A549 (cell line): Measurements from ENCODE around the gene ATP8B4. TPM values are rescaled to one million over a fixed set of nuclear protein-coding genes. Genes with fewer than 3 reads are reported as not detected.

Experiments
- ATAC-seq, 2 experiments: fragments of 200-7000 bp in 1 of 2; fragments of >200 bp in 1 of 2; cut with Nextera tagmentation in 1 of 2; cut with Tn5 transposase in 1 of 2; 3 replicates each; pipeline versions ENCODE4 v1.8.0 to v1.9.1; 2018 to 2020; ENCODE audit warnings: mild to moderate bottlenecking in 1 of 2, moderate library complexity in 1 of 2
- CTCF ChIA-PET: fragments of 300-600 bp; sonication (Branson Sonifier 250); formaldehyde crosslinking; extraction: SDS; loops from one replicate; lab custom pipeline; 2021; ENCODE audit warnings: antibody characterized with exemption, inconsistent platforms; lab: Yijun Ruan, JAX
- POLR2A ChIA-PET: fragments of 350-600 bp; formaldehyde crosslinking; extraction: SDS; loops from one replicate; lab custom pipeline; 2021; ENCODE audit warnings: antibody characterized with exemption, inconsistent platforms; lab: Yijun Ruan, JAX
- DNase-seq, 2 experiments: peaks; one replicate each; pipeline versions ENCODE4 v3.0.0 to v3.0.0-alpha.2; 2011 to 2016; ENCODE audit warnings: low read depth in 1 of 2, low spot score in 1 of 2
- FAIRE-seq: peaks from 2 replicates; lab custom pipeline; 2011; peaks lifted over from hg19 to GRCh38; lab: Jason Lieb, UNC
- H3K27ac ChIP-seq, 2 experiments: fragments of >200 bp; sonication (Bioruptor Twin); formaldehyde crosslinking; 3 replicates each; pipeline ENCODE4 v1.5.1; 2016 to 2017
- H3K4me1 ChIP-seq: fragments of >200 bp; sonication (Bioruptor Twin); formaldehyde crosslinking; 3 replicates; pipeline ENCODE4 v1.6.1; 2016
- H3K4me2 ChIP-seq: fragments of >200 bp; sonication (Bioruptor Twin); formaldehyde crosslinking; 3 replicates; pipeline ENCODE4 v1.6.1; 2016
- H3K4me3 ChIP-seq: fragments of >200 bp; sonication (Bioruptor Twin); formaldehyde crosslinking; 3 replicates; pipeline ENCODE4 v1.5.1; 2016
- H3K9me3 ChIP-seq: fragments of >200 bp; sonication (Bioruptor Twin); formaldehyde crosslinking; 3 replicates; pipeline ENCODE4 v1.6.1; 2016
- BHLHE40 ChIP-seq: IDR thresholded peaks from 2 replicates; pipeline ENCODE4 v1.6.1; 2012; ENCODE audit warnings: low read depth, low read length, inconsistent platforms
- CBX2 ChIP-seq: fragments of 200-600 bp; sonication (generic); IDR thresholded peaks from 2 replicates; pipeline ENCODE4 v1.6.1; 2016; ENCODE audit warnings: low read depth, mild to moderate bottlenecking, borderline replicate concordance
- CHD2 ChIP-seq: fragments of 150-350 bp; IDR thresholded peaks from 2 replicates; pipeline ENCODE4 v1.6.1; 2014; ENCODE audit warnings: low read length; ENCODE audit not compliant: partially characterized antibody
- CTCF ChIP-seq: fragments of >200 bp; sonication (Bioruptor Twin); formaldehyde crosslinking; IDR thresholded peaks from 3 replicates; pipeline ENCODE4 v1.5.1; 2016
- EP300 ChIP-seq, 2 experiments: fragments of >200 bp; sonication (Bioruptor Twin); formaldehyde crosslinking; IDR thresholded peaks; 2 replicates in 1 of 2; 3 replicates in 1 of 2; pipeline ENCODE4 v1.6.1; 2016 to 2017
- FOSB ChIP-seq: fragments of 250-450 bp; sonication (Bioruptor Pico); IDR thresholded peaks from 2 replicates; pipeline ENCODE4 v1.5.0; 2020; ENCODE audit warnings: mild to moderate bottlenecking, moderate library complexity
- FOSL2 ChIP-seq, 2 experiments: fragments of 450-650 bp in 1 of 2; fragments of >200 bp in 1 of 2; sonication (Bioruptor Twin) in 1 of 2; formaldehyde crosslinking; IDR thresholded peaks; 2 replicates each; pipeline versions ENCODE4 v1.5.0 to v1.6.1; 2016 to 2020; ENCODE audit warnings: mild to moderate bottlenecking in 1 of 2, moderate library complexity in 1 of 2
- FOXS1 ChIP-seq: fragments of 250-450 bp; sonication (Bioruptor Pico); IDR thresholded peaks from 2 replicates; pipeline ENCODE4 v1.5.0; 2020; ENCODE audit warnings: mild to moderate bottlenecking, moderate library complexity
- HDAC2 ChIP-seq: fragments of 200-600 bp; sonication (generic); IDR thresholded peaks from 2 replicates; pipeline ENCODE4 v1.6.1; 2016
- HOXA7 ChIP-seq: fragments of 250-450 bp; sonication (Bioruptor Pico); IDR thresholded peaks from 2 replicates; pipeline ENCODE4 v1.5.0; 2020; ENCODE audit warnings: mild to moderate bottlenecking, moderate library complexity
- HOXB13 ChIP-seq: fragments of 250-450 bp; sonication (Bioruptor Pico); IDR thresholded peaks from 2 replicates; pipeline ENCODE4 v1.5.0; 2020; ENCODE audit warnings: low read depth, mild to moderate bottlenecking, moderate library complexity
- JUNB ChIP-seq: fragments of >200 bp; sonication (Bioruptor Twin); formaldehyde crosslinking; IDR thresholded peaks from 2 replicates; pipeline ENCODE4 v1.6.1; 2016
- KDM5A ChIP-seq: fragments of 200-600 bp; sonication (generic); IDR thresholded peaks from 2 replicates; pipeline ENCODE4 v1.6.1; 2016; ENCODE audit warnings: antibody characterized with exemption, mild to moderate bottlenecking
- NR3C1 ChIP-seq: fragments of >200 bp; sonication (Bioruptor Twin); formaldehyde crosslinking; IDR thresholded peaks from 3 replicates; pipeline ENCODE4 v1.6.1; 2017
- POLR2A ChIP-seq: IDR thresholded peaks from 2 replicates; pipeline ENCODE4 v1.6.1; 2012; ENCODE audit warnings: mild to moderate bottlenecking, low read length
- TFCP2L1 ChIP-seq: fragments of 250-450 bp; sonication (Bioruptor Pico); IDR thresholded peaks from 2 replicates; pipeline ENCODE4 v1.5.0; 2021; ENCODE audit warnings: mild to moderate bottlenecking
- USF2 ChIP-seq: fragments of 450-650 bp; IDR thresholded peaks from 2 replicates; pipeline ENCODE4 v1.6.1; 2014; ENCODE audit warnings: antibody characterized with exemption
- ZC3H11A ChIP-seq: fragments of 450-650 bp; IDR thresholded peaks from 2 replicates; pipeline ENCODE4 v1.6.1; 2014; ENCODE audit warnings: antibody characterized with exemption, mild to moderate bottlenecking
- ZSCAN20 ChIP-seq: fragments of 250-450 bp; sonication (Bioruptor Pico); IDR thresholded peaks from 2 replicates; pipeline ENCODE4 v1.8.0; 2022; ENCODE audit warnings: mild to moderate bottlenecking, moderate library complexity
- WGBS: methylation state at CpG from one replicate; pipeline ENCODE4 v1.1.6; 2017; ENCODE audit errors: missing lambda C conversion rate; 5-methylcytosine and 5-hydroxymethylcytosine counted together
- polyA plus RNA-seq, 4 experiments: library from polyadenylated mRNA; depleted of rRNA in 3 of 4; stranded (reverse); fragments of >200 nt; fragmentation: RNase III in 1 of 4; extraction: RNeasy Plus Mini Kit Qiagen cat#74134 plus additional on column Dnase treatment in 1 of 4; gene quantifications; 2 replicates in 3 of 4; 3 replicates in 1 of 4; pipeline ENCODE4 v1.2.3, GENCODE V29; 2011 to 2017
- TF ChIP-seq, protein P1 (sequence below): fragments of >200 bp; sonication (Bioruptor Twin); formaldehyde crosslinking; IDR thresholded peaks from 2 replicates; pipeline ENCODE4 v1.6.1; 2016
- TF ChIP-seq, protein P2 (sequence below): IDR thresholded peaks from 2 replicates; pipeline ENCODE4 v1.6.1; 2012
- TF ChIP-seq, protein P3 (sequence below): fragments of 150-350 bp; IDR thresholded peaks from 2 replicates; pipeline ENCODE4 v1.6.1; 2014; ENCODE audit warnings: low read depth, mild to moderate bottlenecking, low read length
- TF ChIP-seq, protein P4 (sequence below): IDR thresholded peaks from 2 replicates; pipeline ENCODE4 v1.6.1; 2012

ATP8B4 gene
- polyA plus RNA-seq, 2 of the 4 experiments (the other 2 are of a cell fraction): 0.88 to 1.7 TPM

DNA sequence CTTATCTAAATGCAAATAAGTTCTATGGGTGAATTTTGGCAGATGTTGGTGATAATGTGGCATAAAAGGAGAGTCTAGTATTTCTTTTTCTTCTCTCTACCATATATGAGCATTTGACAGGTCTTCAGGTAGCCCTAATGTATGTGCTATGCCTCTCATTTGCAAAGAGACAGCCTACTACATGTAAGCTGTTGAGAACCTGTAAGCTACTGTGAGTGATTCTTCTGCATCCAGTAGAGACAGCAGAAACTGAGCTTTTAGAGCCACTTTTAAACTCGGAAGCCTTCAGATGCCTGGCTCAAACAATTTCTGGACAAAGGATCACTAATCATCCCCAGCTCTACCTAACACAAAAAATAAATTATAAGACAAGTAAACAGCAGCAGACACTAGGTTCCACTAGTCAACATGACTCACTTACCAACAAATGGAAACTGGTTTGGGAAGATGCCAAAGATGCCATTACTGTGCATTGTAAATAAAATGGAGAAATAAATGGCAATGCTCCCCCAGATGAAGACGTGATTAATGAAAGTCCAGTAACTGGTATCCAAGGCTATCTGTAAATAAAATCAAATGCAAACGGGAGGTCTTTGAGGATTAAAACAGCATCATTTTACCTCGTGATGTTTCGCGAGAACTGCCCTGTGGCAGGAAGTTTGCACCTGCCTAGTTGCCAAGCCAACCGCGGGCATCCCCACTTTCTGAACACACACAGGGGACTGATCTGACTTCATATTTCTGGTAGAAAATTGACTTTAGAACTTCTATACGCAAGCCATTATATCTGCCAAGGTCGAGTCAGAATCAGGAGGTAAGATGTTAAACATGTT lies 252.9 kb downstream of the ATP8B4 start (continued):
- TF ChIP-seq CTCF (no peak), HOXB13 (CRISPR knock-in tag) (no peak), FOSL2 (IDR thresholded peaks at IDR 0.05) (peak; percentile 75; the same call in 1 of the 2 replicates), FOSL2 (CRISPR knock-in tag; IDR thresholded peaks at IDR 0.05) (peak; percentile 92), JUNB (peak; percentile 92), CBX2 (no peak), HDAC2 (no peak), ZC3H11A (no peak), CHD2 (peak; percentile 56), ZSCAN20 (CRISPR knock-in tag) (0 out of 2 replicates have a peak, but pooled peaks have one; percentile 43), KDM5A (no peak)
- TF ChIP-seq, protein P1, sequence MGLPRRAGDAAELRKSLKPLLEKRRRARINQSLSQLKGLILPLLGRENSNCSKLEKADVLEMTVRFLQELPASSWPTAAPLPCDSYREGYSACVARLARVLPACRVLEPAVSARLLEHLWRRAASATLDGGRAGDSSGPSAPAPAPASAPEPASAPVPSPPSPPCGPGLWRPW: 0 out of 2 replicates have a peak, but pooled peaks have one; percentile 38
- TF ChIP-seq, protein P2, sequence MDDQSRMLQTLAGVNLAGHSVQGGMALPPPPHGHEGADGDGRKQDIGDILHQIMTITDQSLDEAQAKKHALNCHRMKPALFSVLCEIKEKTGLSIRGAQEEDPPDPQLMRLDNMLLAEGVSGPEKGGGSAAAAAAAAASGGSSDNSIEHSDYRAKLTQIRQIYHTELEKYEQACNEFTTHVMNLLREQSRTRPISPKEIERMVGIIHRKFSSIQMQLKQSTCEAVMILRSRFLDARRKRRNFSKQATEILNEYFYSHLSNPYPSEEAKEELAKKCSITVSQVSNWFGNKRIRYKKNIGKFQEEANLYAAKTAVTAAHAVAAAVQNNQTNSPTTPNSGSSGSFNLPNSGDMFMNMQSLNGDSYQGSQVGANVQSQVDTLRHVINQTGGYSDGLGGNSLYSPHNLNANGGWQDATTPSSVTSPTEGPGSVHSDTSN: peak; percentile 77
- TF ChIP-seq, protein P3, sequence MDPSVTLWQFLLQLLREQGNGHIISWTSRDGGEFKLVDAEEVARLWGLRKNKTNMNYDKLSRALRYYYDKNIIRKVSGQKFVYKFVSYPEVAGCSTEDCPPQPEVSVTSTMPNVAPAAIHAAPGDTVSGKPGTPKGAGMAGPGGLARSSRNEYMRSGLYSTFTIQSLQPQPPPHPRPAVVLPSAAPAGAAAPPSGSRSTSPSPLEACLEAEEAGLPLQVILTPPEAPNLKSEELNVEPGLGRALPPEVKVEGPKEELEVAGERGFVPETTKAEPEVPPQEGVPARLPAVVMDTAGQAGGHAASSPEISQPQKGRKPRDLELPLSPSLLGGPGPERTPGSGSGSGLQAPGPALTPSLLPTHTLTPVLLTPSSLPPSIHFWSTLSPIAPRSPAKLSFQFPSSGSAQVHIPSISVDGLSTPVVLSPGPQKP: no peak
- TF ChIP-seq, protein P4, sequence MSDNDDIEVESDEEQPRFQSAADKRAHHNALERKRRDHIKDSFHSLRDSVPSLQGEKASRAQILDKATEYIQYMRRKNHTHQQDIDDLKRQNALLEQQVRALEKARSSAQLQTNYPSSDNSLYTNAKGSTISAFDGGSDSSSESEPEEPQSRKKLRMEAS: peak; percentile 80

DNA sequence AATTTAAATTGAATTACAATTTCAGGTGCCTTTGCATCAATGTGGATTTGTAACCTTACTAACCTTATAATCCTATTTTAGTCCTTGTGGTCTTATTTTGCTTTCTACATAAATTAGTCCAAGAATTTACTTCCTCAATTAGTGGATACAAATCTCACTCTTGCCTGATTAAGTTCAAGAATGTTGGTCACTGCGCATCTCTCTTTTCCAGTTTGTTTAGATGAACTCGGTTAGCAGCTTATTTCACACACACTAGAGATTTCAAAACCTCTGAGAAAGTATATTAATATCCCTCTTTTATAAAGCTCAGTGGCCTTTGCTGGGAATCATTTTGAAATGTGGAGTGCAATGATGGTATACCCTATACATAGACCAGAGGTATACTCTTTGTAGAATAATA lies 254.8 kb downstream of the ATP8B4 start:
- ATAC-seq (no peak), FAIRE-seq (no peak), DNase-seq (no peak)
- no peaks in the 10 kb centered on the region for H3K9me3 ChIP-seq
- no peak overlapping the region for H3K4me3 ChIP-seq
- no peak overlapping the region for H3K4me2 ChIP-seq
- no peak for TF ChIP-seq EP300 (IDR thresholded peaks at IDR 0.05)
- no peak for TF ChIP-seq FOSB (CRISPR knock-in tag)
- TF ChIP-seq FOXS1: no peak
- no peak for TF ChIP-seq HOXA7 (CRISPR knock-in tag)
- TF ChIP-seq, protein P3: no peak
- TF ChIP-seq BHLHE40: no peak
- TF ChIP-seq TFCP2L1 (CRISPR knock-in tag): no peak
- TF ChIP-seq POLR2A: no peak
- no peak for TF ChIP-seq NR3C1
- TF ChIP-seq, protein P4: no peak
- TF ChIP-seq USF2: no peak
- H3K4me1 ChIP-seq: peaks cover 33% of the 10 kb centered on the region
- 81% methylated on average over 2 of the region's 2 CpGs for WGBS
- POLR2A ChIA-PET: no interaction called here
- CTCF ChIA-PET: interaction anchor here (0.8 to 1.0 kb wide), 3 partner anchors 10 to 225 kb away, joined by 3 read pairs; no protein-coding TSS in a partner anchor
- H3K27ac ChIP-seq: peak overlapping the region; percentile 77 to 89; a peak in 5 of 6 replicates
